H9 (cell line): Measurements from ENCODE around the gene GRIP1. TPM values are rescaled to one million over a fixed set of nuclear protein-coding genes. Genes with fewer than 3 reads are reported as not detected.

Source experiments
- DNase-seq: peaks from one replicate; pipeline ENCODE4 v3.0.0-alpha.2; 2017
- H2AFZ ChIP-seq: one replicate; pipeline ENCODE4 v1.6.1; 2013; ENCODE audit warnings: mild to moderate bottlenecking, low read length, control low read depth, moderate library complexity
- H2AK5ac ChIP-seq: 2 replicates; pipeline ENCODE4 v1.6.1; 2013; ENCODE audit warnings: low read length, control low read depth, mixed read lengths; ENCODE audit not compliant: insufficient read length
- H2BK120ac ChIP-seq: one replicate; pipeline ENCODE4 v1.6.1; 2013; ENCODE audit warnings: low read depth, mild to moderate bottlenecking, low read length, control low read depth, inconsistent platforms; ENCODE audit not compliant: poor library complexity, severe bottlenecking
- H2BK12ac ChIP-seq: 2 replicates; pipeline ENCODE4 v1.6.1; 2013; ENCODE audit warnings: low read length, control low read depth, mixed read lengths, low read depth; ENCODE audit not compliant: insufficient read length
- H2BK15ac ChIP-seq: 2 replicates; pipeline ENCODE4 v1.6.1; 2013; ENCODE audit warnings: low read depth, low read length, control low read depth
- H2BK20ac ChIP-seq: one replicate; pipeline ENCODE4 v1.6.1; 2013; ENCODE audit warnings: low read depth, mild to moderate bottlenecking, low read length, control low read depth, inconsistent platforms; ENCODE audit not compliant: poor library complexity, severe bottlenecking
- H2BK5ac ChIP-seq: 2 replicates; pipeline ENCODE4 v1.6.1; 2013; ENCODE audit warnings: low read length, control low read depth, mixed read lengths; ENCODE audit not compliant: insufficient read length
- H3K14ac ChIP-seq: 2 replicates; pipeline ENCODE4 v1.6.1; 2013; ENCODE audit warnings: low read length, control low read depth; ENCODE audit not compliant: insufficient read depth
- H3K18ac ChIP-seq: 2 replicates; pipeline ENCODE4 v1.6.1; 2013; ENCODE audit warnings: low read depth, mild to moderate bottlenecking, mixed read lengths, low read length, control low read depth; ENCODE audit not compliant: insufficient read length
- H3K23ac ChIP-seq: 2 replicates; pipeline ENCODE4 v1.6.1; 2013; ENCODE audit warnings: low read length, control low read depth, mixed read lengths, low read depth; ENCODE audit not compliant: insufficient read length
- H3K23me2 ChIP-seq: 2 replicates; pipeline ENCODE4 v1.6.1; 2013; ENCODE audit warnings: low read depth, mild to moderate bottlenecking, mixed read lengths, low read length, control low read depth; ENCODE audit not compliant: insufficient read length, poor library complexity, severe bottlenecking
- H3K27ac ChIP-seq: 2 replicates; pipeline ENCODE4 v1.5.1; 2013; ENCODE audit warnings: low read length, control low read depth, mixed read lengths, low read depth; ENCODE audit not compliant: insufficient read length
- H3K27me3 ChIP-seq: 2 replicates; pipeline ENCODE4 v1.6.1; 2013; ENCODE audit warnings: low read length, control low read depth, inconsistent platforms; ENCODE audit not compliant: insufficient read depth
- H3K4ac ChIP-seq: 2 replicates; pipeline ENCODE4 v1.6.1; 2013; ENCODE audit warnings: low read depth, mild to moderate bottlenecking, control low read depth, inconsistent platforms, low read length, moderate library complexity
- H3K4me1 ChIP-seq: 2 replicates; pipeline ENCODE4 v1.6.1; 2013; ENCODE audit warnings: low read length, control low read depth, inconsistent platforms; ENCODE audit not compliant: insufficient read depth
- H3K4me2 ChIP-seq: 2 replicates; pipeline ENCODE4 v1.6.1; 2013; ENCODE audit warnings: low read length, control low read depth, mixed read lengths; ENCODE audit not compliant: insufficient read length, insufficient read depth
- H3K56ac ChIP-seq: 2 replicates; pipeline ENCODE4 v1.6.1; 2013; ENCODE audit warnings: low read depth, mild to moderate bottlenecking, mixed read lengths, low read length, control low read depth; ENCODE audit not compliant: insufficient read length
- H3K79me1 ChIP-seq: 2 replicates; pipeline ENCODE4 v1.6.1; 2013; ENCODE audit warnings: low read depth, mild to moderate bottlenecking, moderate library complexity, low read length, control low read depth, inconsistent platforms; ENCODE audit not compliant: insufficient read depth, poor library complexity, severe bottlenecking
- H3K79me2 ChIP-seq: 2 replicates; pipeline ENCODE4 v1.6.1; 2013; ENCODE audit warnings: low read length, control low read depth, inconsistent platforms; ENCODE audit not compliant: insufficient read depth
- H3K9ac ChIP-seq: 2 replicates; pipeline ENCODE4 v1.6.1; 2013; ENCODE audit warnings: low read length, control low read depth, mixed read lengths; ENCODE audit not compliant: insufficient read length; ENCODE audit errors: extremely low read depth
- H3K9me3 ChIP-seq: one replicate; pipeline ENCODE4 v1.6.1; 2013; ENCODE audit warnings: low read depth, low read length, inconsistent platforms; ENCODE audit not compliant: control insufficient read depth
- H3T11ph ChIP-seq: one replicate; pipeline ENCODE4 v1.6.1; 2013; ENCODE audit warnings: mild to moderate bottlenecking, low read length, control low read depth, inconsistent platforms
- H4K20me1 ChIP-seq: one replicate; pipeline ENCODE4 v1.6.1; 2013; ENCODE audit not compliant: control insufficient read depth, insufficient read length, insufficient read depth
- H4K5ac ChIP-seq: 2 replicates; pipeline ENCODE4 v1.6.1; 2013; ENCODE audit warnings: low read depth, mild to moderate bottlenecking, mixed read lengths, low read length, control low read depth; ENCODE audit not compliant: insufficient read length
- H4K8ac ChIP-seq: replicated peaks from 2 replicates; pipeline ENCODE4 v1.6.1; 2013; ENCODE audit warnings: low read length, control low read depth, mixed read lengths, low read depth; ENCODE audit not compliant: insufficient read length
- H4K91ac ChIP-seq: 2 replicates; pipeline ENCODE4 v1.6.1; 2013; ENCODE audit warnings: low read depth, mild to moderate bottlenecking, moderate library complexity, mixed read lengths, low read length, control low read depth; ENCODE audit not compliant: insufficient read length
- H3K27ac Mint-ChIP-seq, 3 experiments: 2 replicates in 2 of 3; 3 replicates in 1 of 3; pipeline ENCODE4 v1.8.0; 2020 to 2021; ENCODE audit warnings: mixed read lengths in 3 of 3, mild to moderate bottlenecking in 1 of 3, moderate library complexity in 1 of 3
- H3K27me3 Mint-ChIP-seq: 2 replicates; pipeline ENCODE4 v1.8.0; 2021; ENCODE audit warnings: low read depth, mild to moderate bottlenecking, moderate library complexity, mixed read lengths
- H3K36me3 Mint-ChIP-seq, 3 experiments: 2 replicates in 2 of 3; 3 replicates in 1 of 3; pipeline ENCODE4 v1.8.0; 2020 to 2021; ENCODE audit warnings: low read depth in 3 of 3, mixed read lengths in 3 of 3; ENCODE audit not compliant: insufficient read depth in 1 of 3
- H3K4me1 Mint-ChIP-seq, 2 experiments: 2 replicates each; pipeline ENCODE4 v1.8.0; 2020; ENCODE audit warnings: mixed read lengths in 2 of 2
- H3K4me3 Mint-ChIP-seq, 2 experiments: 2 replicates in 1 of 2; 3 replicates in 1 of 2; pipeline ENCODE4 v1.8.0; 2020 to 2021; ENCODE audit warnings: mild to moderate bottlenecking in 2 of 2, mixed read lengths in 2 of 2, moderate library complexity in 1 of 2
- H3K9me3 Mint-ChIP-seq, 2 experiments: 2 replicates in 1 of 2; 3 replicates in 1 of 2; pipeline ENCODE4 v1.8.0; 2020; ENCODE audit warnings: mild to moderate bottlenecking in 2 of 2, mixed read lengths in 2 of 2, moderate library complexity in 1 of 2
- WGBS: extraction: QIAGEN DNeasy Blood & Tissue Kit; methylation state at CpG from one replicate; pipeline ENCODE4 v1.1.7; 2013; ENCODE audit warnings: missing lambda C conversion rate, low lambda C conversion rate, mixed read lengths; ENCODE audit not compliant: insufficient read length; ENCODE audit errors: extremely low coverage; 5-methylcytosine and 5-hydroxymethylcytosine counted together
- total RNA-seq: library from RNA; stranded (reverse); gene quantifications from 2 replicates; pipeline ENCODE4 v1.2.1, GENCODE V29; 2021
- TF ChIP-seq, protein P1 (sequence below): fragments of 200-600 bp; sonication (generic); conservative IDR thresholded peaks from 3 replicates; pipeline ENCODE4 v1.8.0; 2021; ENCODE audit warnings: antibody characterized with exemption, mild to moderate bottlenecking

The GRIP1 gene
- total RNA-seq, 1 experiment from 2014 or later, result 19.5 TPM

DNA sequence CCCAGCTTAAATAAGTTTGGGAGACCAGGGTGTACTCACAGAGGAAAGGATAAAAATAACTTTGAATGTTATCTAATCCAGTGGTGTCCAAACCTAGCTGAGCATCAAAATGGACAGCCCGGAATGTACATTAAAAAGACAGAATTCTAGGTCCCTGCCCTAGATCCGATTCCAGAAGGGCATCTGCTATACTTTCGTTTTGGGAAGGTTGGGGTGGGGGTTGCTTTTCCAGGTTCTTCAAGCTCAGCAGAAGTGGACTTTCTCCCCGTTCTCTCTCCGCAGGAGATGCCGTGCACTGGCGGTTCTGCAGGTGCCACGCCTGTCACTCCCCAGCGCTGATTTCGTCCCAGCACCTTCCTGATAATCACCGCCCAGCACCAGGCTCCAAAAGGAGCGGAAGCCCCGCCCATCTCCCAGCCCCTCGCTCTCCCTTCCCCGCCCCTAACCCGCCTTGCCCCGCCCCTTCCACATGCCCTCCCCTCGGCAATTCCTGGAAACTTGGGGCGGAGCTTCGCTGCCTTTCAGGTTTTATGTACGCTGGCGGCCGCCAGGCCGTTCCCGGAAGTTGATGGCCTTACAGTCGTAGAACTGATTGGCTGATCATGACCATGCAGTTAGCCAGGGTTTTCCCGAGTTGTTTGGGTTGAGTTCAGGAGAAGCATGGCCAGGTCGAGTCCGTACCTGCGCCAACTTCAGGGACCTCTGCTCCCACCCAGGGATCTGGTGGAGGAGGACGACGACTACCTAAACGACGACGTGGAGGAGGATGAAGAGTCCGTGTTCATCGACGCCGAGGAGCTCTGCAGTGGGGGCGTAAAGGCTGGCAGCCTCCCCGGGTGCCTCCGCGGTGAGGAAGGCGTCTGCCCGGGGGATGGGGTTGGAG is 376.7 kb downstream of the GRIP1 start, which contains the start of gene HELB:
TSS of gene HELB (plus strand) at position 550 of the 883 bp plus-strand sequence. CDS start at position 661, 111 bp downstream.
- Histone ChIP-seq H3K18ac (peak within 1 kb of the TSS; percentile 95), H3K9ac (peak within 1 kb of the TSS; percentile 95), H2AFZ (peak within 1 kb of the TSS; percentile 78), H3K27me3 (no peaks in the 10 kb centered on the region), H3K27ac (peak within 1 kb of the TSS; percentile 29), H3K9me3 (no peaks in the 10 kb centered on the region), H4K91ac (no peak within 1 kb of the TSS), H2BK5ac (no peak within 1 kb of the TSS), H2BK20ac (no peak within 1 kb of the TSS), H2BK15ac (no peak within 1 kb of the TSS), H2AK5ac (no peak within 1 kb of the TSS), H3K4me1 (no peaks in the 10 kb centered on the region; the same call in 1 of the 2 replicates), H3K4ac (no peak within 1 kb of the TSS), H4K20me1 (no peaks in the 10 kb centered on the region), H4K5ac (peak within 1 kb of the TSS; percentile 74), H3T11ph (no peak within 1 kb of the TSS), H3K23ac (no peak within 1 kb of the TSS), H3K79me1 (no peaks in the 10 kb centered on the region), H4K8ac (no peak within 1 kb of the TSS), H2BK12ac (no peak within 1 kb of the TSS), H3K4me2 (peak within 1 kb of the TSS; percentile 66), H2BK120ac (no peak within 1 kb of the TSS), H3K79me2 (no peaks in the 10 kb centered on the region), H3K14ac (peak within 1 kb of the TSS; percentile 89), H3K23me2 (peaks cover 10% of the 10 kb centered on the region), H3K56ac (peak within 1 kb of the TSS; percentile 19)
- Mint-ChIP-seq H3K4me1 (peaks cover 17 to 20% of the 10 kb centered on the region in 2 experiments), H3K27ac (peak within 1 kb of the TSS; percentile 94 to 100 (median 99); a peak in 6 of 7 replicates), H3K36me3 (peaks cover 0 to 12% (median 9%) of the 10 kb centered on the region in 3 experiments; a peak in 5 of 7 replicates), H3K9me3 (no peaks in the 10 kb centered on the region), H3K4me3 (peak within 1 kb of the TSS; percentile 98 to 99), H3K27me3 (peaks cover 17% of the 10 kb centered on the region)
- TF ChIP-seq, protein P1, sequence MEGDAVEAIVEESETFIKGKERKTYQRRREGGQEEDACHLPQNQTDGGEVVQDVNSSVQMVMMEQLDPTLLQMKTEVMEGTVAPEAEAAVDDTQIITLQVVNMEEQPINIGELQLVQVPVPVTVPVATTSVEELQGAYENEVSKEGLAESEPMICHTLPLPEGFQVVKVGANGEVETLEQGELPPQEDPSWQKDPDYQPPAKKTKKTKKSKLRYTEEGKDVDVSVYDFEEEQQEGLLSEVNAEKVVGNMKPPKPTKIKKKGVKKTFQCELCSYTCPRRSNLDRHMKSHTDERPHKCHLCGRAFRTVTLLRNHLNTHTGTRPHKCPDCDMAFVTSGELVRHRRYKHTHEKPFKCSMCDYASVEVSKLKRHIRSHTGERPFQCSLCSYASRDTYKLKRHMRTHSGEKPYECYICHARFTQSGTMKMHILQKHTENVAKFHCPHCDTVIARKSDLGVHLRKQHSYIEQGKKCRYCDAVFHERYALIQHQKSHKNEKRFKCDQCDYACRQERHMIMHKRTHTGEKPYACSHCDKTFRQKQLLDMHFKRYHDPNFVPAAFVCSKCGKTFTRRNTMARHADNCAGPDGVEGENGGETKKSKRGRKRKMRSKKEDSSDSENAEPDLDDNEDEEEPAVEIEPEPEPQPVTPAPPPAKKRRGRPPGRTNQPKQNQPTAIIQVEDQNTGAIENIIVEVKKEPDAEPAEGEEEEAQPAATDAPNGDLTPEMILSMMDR, result no peak
- WGBS, result no CpG with 5 or more reads among the region's 45 CpGs
- peak; percentile 99 for DNase-seq
